Cerebellar cortex (tissue), 1 donor: Measurements from ENCODE around the gene ADAT3.

ENCODE experiments used
- DNase-seq: peaks from one replicate; pipeline ENCODE4 v3.0.0-alpha.2; 2015; ENCODE audit warnings: low spot score

ADAT3 gene

GRCh38 chr19:1957562-1958248 lies 52.5 kb downstream of the ADAT3 start:
- no peak for DNase-seq

DNA sequence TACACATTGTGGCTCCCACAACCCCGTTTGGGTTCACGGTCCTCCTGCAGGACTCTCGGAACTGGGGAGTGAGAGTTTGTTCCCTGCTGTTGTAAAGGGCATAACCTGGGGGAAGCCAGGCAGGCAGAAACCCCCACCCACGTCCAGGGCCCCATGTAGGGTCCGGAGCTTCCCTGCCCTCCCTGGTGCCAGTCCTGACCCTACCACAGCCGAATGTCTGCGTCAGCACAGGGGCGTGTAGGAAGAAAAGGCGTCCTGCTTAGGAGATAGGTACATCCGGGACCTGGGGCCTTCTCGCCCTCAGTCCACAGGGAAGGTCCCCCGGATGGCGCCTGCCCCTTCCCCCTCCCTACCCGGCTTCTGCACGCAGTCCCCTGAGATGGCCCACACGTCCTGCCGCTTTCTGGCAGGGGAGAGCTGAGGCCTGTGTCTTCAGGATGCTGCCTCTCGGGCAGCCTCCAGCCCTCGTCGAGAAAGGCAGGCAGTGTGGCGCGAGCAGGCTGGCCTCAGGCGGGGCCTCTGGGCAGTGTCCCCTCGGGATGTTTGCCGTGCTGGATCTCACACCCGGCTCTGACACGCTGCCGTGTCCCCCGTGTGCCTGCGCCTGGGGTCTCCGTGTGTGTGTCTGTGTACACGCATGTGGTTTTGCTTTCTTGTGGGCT lies 54.9 kb downstream of the ADAT3 start:
- no peak for DNase-seq

DNA sequence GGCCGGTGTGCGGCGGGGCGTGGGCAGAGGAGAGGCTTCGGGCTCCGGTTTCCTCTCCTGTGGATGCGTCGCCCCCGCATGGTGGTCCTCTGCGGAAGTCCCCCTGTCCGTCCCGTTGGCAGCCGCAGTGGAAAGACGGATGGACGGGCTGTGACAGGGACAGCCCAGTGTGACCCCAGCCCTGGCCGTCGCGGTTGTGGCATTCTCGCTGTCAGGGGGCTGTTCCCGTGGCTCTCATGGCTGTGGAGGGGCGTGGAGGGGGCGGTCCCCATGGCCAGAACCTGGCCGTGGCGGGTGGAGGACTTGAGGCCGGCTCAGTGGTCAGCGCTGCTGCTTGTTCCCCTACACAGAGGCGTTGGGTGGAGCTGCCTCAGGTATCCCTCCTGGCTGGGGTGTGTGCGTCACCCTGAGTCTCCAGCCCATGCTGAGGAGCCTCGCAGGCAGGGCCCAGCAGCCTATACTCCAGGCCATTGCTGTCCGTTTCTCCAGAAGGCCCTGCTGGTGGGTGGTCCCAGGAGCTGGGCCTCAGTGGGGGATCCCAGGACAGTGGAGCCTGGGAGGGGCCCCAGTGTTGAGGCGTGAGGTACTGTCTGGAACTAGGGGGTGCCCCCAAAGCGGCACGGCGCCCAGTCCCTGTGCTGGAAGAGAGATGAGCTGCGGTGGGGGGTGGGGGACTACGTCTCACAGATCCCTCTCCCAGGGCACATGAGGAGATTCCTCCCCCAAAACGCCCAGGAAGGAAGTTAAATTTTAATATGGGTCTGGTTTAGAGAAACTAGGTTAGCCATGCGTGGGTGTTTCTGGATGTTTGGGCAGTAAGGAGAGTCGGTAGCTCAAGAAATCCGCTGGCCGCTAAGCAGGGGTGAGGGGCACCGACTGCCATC lies 56.0 kb downstream of the ADAT3 start:
- no peak for DNase-seq

DNA sequence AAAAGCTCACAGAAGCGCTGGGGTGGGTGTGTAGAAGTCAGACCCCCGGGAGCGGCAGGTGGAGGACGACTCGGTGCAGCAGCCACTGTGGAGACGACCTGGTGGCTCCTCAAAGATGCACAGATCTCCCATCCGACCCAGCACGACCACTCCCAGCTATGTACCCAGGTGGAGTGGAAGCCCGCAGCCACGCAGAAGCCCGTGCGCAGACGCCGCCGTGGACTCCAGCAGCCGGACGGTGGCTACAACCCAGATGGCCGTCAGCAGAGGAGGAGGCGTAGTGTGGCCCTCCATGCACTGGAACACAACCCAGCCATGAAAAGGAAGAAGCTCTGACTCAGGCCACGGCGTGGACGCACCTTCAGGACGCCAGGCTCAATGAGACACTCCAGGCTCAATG lies 57.5 kb downstream of the ADAT3 start:
- no peak for DNase-seq
